ENCODE data around the gene PFN3. TPM values are rescaled to one million over a fixed set of nuclear protein-coding genes. Genes with fewer than 3 reads are reported as not detected.
"Not testable (repeated sequence)": the region's sequence is repeated elsewhere in the genome, so short reads cannot be mapped to it uniquely, and the experiment has no call there.

The PFN3 gene
- total RNA-seq, 1 donor from 2014 or later: not detected

DNA sequence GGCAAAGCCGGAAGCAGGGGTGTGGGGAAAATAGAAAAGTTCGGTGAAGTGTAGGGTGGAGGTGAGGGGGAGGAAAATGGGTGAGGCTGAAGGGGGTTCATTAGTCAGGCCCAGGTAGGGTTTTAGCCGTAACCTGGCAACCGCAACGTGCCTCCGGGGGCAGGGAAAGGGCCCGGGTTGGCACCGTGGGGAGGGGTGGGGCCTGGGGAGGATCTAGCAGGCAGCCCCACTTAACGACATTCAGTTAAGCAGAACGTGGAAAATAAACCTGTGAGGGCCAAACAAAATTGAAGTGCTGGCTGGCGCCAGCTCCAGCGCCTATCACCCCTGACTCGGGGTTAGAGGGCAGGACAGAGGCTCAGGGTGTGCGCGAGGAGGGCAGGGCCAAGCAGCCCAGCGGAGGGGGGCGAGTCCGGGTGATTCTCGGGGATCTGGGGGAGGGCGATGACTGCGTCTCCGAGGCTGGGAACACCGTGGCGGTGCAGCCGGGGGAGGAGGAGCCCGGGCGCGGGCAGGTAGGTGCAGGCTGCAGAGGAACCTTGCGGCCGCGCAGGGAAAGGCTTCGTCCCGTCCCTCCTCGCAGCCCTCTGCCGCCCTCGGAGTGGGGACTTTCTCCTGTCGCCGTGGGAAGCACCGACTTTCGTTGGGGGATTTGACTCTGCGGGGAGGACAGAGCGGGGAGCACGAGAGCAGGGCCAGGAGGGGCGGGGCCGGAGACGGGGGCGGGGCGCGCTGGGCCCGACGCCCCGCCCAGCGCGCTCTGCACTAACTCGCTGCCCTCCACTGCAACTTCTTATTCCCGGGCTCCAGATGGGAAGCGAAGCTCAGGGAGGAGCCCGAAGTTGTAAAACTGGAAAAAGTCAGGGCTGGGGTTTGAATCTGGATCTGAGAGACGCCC lies 37.6 kb downstream of the PFN3 start:
- no peaks in the 10 kb centered on the region for H3K9me3 Mint-ChIP-seq (ENCODE audit: low read depth)
- DNase-seq (ENCODE audit: low spot score): no peak
- TF ChIP-seq, protein P1, sequence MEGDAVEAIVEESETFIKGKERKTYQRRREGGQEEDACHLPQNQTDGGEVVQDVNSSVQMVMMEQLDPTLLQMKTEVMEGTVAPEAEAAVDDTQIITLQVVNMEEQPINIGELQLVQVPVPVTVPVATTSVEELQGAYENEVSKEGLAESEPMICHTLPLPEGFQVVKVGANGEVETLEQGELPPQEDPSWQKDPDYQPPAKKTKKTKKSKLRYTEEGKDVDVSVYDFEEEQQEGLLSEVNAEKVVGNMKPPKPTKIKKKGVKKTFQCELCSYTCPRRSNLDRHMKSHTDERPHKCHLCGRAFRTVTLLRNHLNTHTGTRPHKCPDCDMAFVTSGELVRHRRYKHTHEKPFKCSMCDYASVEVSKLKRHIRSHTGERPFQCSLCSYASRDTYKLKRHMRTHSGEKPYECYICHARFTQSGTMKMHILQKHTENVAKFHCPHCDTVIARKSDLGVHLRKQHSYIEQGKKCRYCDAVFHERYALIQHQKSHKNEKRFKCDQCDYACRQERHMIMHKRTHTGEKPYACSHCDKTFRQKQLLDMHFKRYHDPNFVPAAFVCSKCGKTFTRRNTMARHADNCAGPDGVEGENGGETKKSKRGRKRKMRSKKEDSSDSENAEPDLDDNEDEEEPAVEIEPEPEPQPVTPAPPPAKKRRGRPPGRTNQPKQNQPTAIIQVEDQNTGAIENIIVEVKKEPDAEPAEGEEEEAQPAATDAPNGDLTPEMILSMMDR (IDR thresholded peaks at IDR 0.05): no peak
- H3K36me3 Mint-ChIP-seq (ENCODE audit: low read depth): no peaks in the 10 kb centered on the region
- peak overlapping the region; percentile 60 for H3K4me3 Mint-ChIP-seq (ENCODE audit: unreplicated experiment)
- peaks cover 11% of the 10 kb centered on the region for H3K4me1 Mint-ChIP-seq (ENCODE audit: low read depth)
- peaks cover 1% of the 10 kb centered on the region for H3K27me3 Mint-ChIP-seq (ENCODE audit: low read depth)
- H3K27ac Mint-ChIP-seq (ENCODE audit: unreplicated experiment): no peak overlapping the region

GRCh38 chr5:177362292-177362609 lies 38.2 kb downstream of the PFN3 start:
- DNase-seq (ENCODE audit: low spot score): no peak
- peak overlapping the region; percentile 4 for H3K4me3 Mint-ChIP-seq (ENCODE audit: unreplicated experiment)
- no peaks in the 10 kb centered on the region for H3K36me3 Mint-ChIP-seq (ENCODE audit: low read depth)
- H3K27ac Mint-ChIP-seq (ENCODE audit: unreplicated experiment): no peak overlapping the region
- peaks cover 15% of the 10 kb centered on the region for H3K4me1 Mint-ChIP-seq (ENCODE audit: low read depth)
- H3K27me3 Mint-ChIP-seq (ENCODE audit: low read depth): peaks cover 1% of the 10 kb centered on the region
- TF ChIP-seq, protein P1 (IDR thresholded peaks at IDR 0.05): no peak
- H3K9me3 Mint-ChIP-seq (ENCODE audit: low read depth): no peaks in the 10 kb centered on the region

DNA sequence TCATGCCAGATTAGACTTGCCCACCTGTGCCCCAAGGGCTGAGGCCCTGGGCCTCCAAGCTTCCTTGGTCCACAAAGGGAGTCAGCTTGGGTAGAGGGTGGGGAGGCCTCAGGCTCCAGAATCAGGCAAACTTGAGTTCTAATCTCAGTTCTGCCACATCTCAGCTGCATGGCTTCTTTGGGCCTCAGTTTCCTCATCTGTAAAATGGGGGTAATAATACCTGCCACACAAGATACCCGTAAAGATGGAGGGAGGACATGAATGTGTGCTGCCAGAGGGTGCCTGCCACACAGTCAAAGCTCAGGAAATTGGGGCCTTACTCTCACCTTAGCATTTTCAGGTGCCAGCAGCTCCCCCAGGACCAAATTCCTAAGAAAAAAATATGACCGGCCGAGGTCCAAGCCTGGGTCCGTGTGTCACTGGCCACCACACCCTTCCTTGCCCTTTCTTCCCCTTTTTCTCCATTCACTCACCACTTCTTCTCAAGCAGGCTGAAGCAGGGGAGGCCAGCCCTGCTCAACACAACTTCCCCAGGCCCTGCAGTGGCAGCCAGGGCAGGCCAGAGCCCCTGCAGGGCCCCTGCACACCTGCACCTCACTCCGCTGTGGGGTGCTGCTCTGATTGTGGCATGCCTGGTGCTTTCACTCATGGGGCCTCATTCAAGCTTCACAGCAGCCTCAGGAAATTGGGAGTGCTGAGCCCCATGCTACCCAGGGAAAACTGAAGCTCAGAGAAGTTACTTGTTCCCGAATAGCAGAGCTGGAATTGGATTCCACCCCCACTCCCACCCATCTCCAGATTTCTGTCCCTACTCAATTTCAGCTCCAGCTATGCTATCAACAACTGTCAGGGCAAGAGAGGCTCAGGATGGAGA lies 38.8 kb downstream of the PFN3 start:
- Mint-ChIP-seq H3K27ac (ENCODE audit: unreplicated experiment) (no peak overlapping the region), H3K4me1 (ENCODE audit: low read depth) (peaks cover 11% of the 10 kb centered on the region), H3K36me3 (ENCODE audit: low read depth) (no peaks in the 10 kb centered on the region), H3K4me3 (ENCODE audit: unreplicated experiment) (no peak overlapping the region), H3K27me3 (ENCODE audit: low read depth) (peaks cover 1% of the 10 kb centered on the region), H3K9me3 (ENCODE audit: low read depth) (no peaks in the 10 kb centered on the region)
- TF ChIP-seq, protein P1 (IDR thresholded peaks at IDR 0.05): no peak
- DNase-seq (ENCODE audit: low spot score): no peak

- not testable (repeated sequence) for DNase-seq (ENCODE audit: low spot score); H3K36me3 Mint-ChIP-seq (ENCODE audit: low read depth); H3K4me3 Mint-ChIP-seq (ENCODE audit: unreplicated experiment); H3K4me1 Mint-ChIP-seq (ENCODE audit: low read depth); H3K27me3 Mint-ChIP-seq (ENCODE audit: low read depth); H3K9me3 Mint-ChIP-seq (ENCODE audit: low read depth); H3K27ac Mint-ChIP-seq (ENCODE audit: unreplicated experiment)
Measured at GRCh38 chr5:177360740-177361139, 39.7 kb downstream of the PFN3 start.

DNA sequence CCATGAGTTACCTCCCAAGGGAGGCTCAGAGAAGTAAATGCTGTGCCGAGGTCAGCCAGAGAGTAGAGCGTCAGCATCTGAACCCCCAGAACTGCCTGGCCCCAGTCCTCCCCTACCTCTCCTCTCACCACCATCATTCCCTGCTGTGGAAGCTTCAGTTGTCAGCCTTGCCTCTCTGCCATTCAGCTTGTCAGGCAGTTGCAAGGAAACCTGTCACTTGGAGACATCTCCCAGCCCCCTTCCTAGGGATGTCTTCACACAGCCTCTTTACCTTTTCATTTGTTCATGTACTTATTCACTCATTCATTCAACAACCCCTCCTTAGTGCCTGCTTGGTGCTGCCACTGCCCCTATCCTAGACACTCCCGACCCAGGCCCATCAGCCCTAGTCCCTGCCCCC lies 40.6 kb downstream of the PFN3 start:
- no peaks in the 10 kb centered on the region for H3K36me3 Mint-ChIP-seq (ENCODE audit: low read depth)
- H3K27ac Mint-ChIP-seq (ENCODE audit: unreplicated experiment): no peak overlapping the region
- H3K4me1 Mint-ChIP-seq (ENCODE audit: low read depth): peaks cover 4% of the 10 kb centered on the region
- H3K9me3 Mint-ChIP-seq (ENCODE audit: low read depth): peaks cover 2% of the 10 kb centered on the region
- peaks cover 1% of the 10 kb centered on the region for H3K27me3 Mint-ChIP-seq (ENCODE audit: low read depth)
- no peak for DNase-seq (ENCODE audit: low spot score)
- TF ChIP-seq, protein P1 (IDR thresholded peaks at IDR 0.05): no peak
- no peak overlapping the region for H3K4me3 Mint-ChIP-seq (ENCODE audit: unreplicated experiment)

Data from chondrocyte (in vitro differentiated cells).